ENCODE measurements around the gene FOXJ3. TPM values are rescaled to one million over a fixed set of nuclear protein-coding genes. Genes with fewer than 3 reads are reported as not detected.

Gene FOXJ3
- total and polyA plus RNA-seq, 2 donors (not counting 1 experiment from before 2014, with no cell fraction given), result 22.6 to 29.5 TPM

DNA sequence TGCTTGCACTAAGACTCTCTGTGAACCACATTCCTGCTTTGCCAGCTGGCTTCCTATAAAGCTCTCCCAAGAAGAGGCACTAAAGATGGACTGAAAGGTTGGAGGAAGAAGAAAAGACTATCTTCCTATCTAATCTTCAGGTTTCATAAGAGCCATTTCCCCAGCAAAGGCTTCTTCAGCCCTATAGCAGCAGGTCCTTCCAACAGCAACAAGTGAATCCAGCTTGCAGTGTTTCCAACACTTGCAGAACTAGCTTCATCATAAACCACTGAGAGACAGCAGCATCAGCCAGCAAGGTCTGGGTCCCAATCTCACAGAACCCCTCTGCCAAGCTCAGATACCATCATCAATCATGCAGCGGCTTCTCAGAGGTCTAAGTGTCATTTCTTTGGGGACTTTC is 28.1 kb downstream of the FOXJ3 start:
- Histone ChIP-seq H3K4me1 (ENCODE audit: control insufficient read depth, extremely low read depth, insufficient read depth, low read length) (no peaks in the 10 kb centered on the region), H2AFZ (ENCODE audit: low read length) (no peak overlapping the region), H3K4me3 (replicated peaks in 1 of 4; ENCODE audit: control extremely low read depth in 1 of 4, insufficient read depth in 1 of 4, low read depth in 3 of 4, low read length in 4 of 4) (no peak overlapping the region), H3K9me3 (ENCODE audit: control insufficient read depth, insufficient read depth, low read depth, low read length) (no peaks in the 10 kb centered on the region), H3K4me2 (ENCODE audit: extremely low read depth, insufficient read depth, low read length) (no peak overlapping the region), H3K9ac (ENCODE audit: insufficient read depth, low read length) (no peak overlapping the region), H3K27me3 (ENCODE audit: control insufficient read depth, insufficient read depth, low read length) (no peaks in the 10 kb centered on the region), H3K27ac (ENCODE audit: insufficient read depth, low read length) (no peak overlapping the region), H3K36me3 (ENCODE audit: control insufficient read depth, insufficient read depth, low read length) (no peaks in the 10 kb centered on the region), H3K79me2 (ENCODE audit: control insufficient read depth, insufficient read depth, low read length) (peaks cover 30% of the 10 kb centered on the region), H4K20me1 (ENCODE audit: control insufficient read depth, extremely low read depth, insufficient read depth, low read length) (no peaks in the 10 kb centered on the region)
- no peak for DNase-seq (ENCODE audit: low read depth in 2 of 2)
- TF ChIP-seq CTCF (conservative IDR thresholded peaks at IDR 0.05 in 1 of 2, IDR thresholded peaks at IDR 0.05 in 1 of 2; ENCODE audit: low read depth in 1 of 2, low read length in 2 of 2) (no peak), EZH2 (IDR thresholded peaks at IDR 0.05; ENCODE audit: low read length, missing control alignments) (no peak)

DNA sequence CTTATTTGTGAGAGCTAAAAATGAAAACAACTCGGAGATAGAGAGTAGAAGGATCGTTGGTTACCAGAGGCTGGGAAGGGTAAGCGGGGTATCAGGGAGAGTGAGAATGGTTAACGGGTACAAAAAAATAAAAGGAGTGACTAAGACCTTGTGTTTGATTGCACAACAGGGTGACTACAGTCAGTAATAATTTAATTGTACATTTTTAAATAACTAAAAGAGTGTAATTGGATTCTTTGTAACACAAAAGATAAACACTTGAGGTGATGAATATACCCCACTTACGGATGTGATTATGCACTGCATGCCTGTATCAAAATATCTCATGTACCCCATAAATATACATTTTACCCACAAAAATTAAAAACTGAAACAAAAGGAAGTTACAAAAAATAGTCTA is 29.4 kb downstream of the FOXJ3 start:
- no peaks in the 10 kb centered on the region for H4K20me1 ChIP-seq (ENCODE audit: control insufficient read depth, extremely low read depth, insufficient read depth, low read length)
- H2AFZ ChIP-seq (ENCODE audit: low read length), result no peak overlapping the region
- no peak overlapping the region for H3K4me3 ChIP-seq (replicated peaks in 1 of 4; ENCODE audit: control extremely low read depth in 1 of 4, insufficient read depth in 1 of 4, low read depth in 3 of 4, low read length in 4 of 4)
- TF ChIP-seq CTCF (conservative IDR thresholded peaks at IDR 0.05 in 1 of 2, IDR thresholded peaks at IDR 0.05 in 1 of 2; ENCODE audit: low read depth in 1 of 2, low read length in 2 of 2) (no peak), EZH2 (IDR thresholded peaks at IDR 0.05; ENCODE audit: low read length, missing control alignments) (no peak)
- peak; percentile 52 to 59 for DNase-seq (ENCODE audit: low read depth in 2 of 2)
- peaks cover 20% of the 10 kb centered on the region for H3K79me2 ChIP-seq (ENCODE audit: control insufficient read depth, insufficient read depth, low read length)
- no peaks in the 10 kb centered on the region for H3K27me3 ChIP-seq (ENCODE audit: control insufficient read depth, insufficient read depth, low read length)
- no peak overlapping the region for H3K9ac ChIP-seq (ENCODE audit: insufficient read depth, low read length)
- no peak overlapping the region for H3K27ac ChIP-seq (ENCODE audit: insufficient read depth, low read length)
- H3K9me3 ChIP-seq (ENCODE audit: control insufficient read depth, insufficient read depth, low read depth, low read length), result no peaks in the 10 kb centered on the region
- H3K4me1 ChIP-seq (ENCODE audit: control insufficient read depth, extremely low read depth, insufficient read depth, low read length), result no peaks in the 10 kb centered on the region
- H3K4me2 ChIP-seq (ENCODE audit: extremely low read depth, insufficient read depth, low read length), result no peak overlapping the region
- no peaks in the 10 kb centered on the region for H3K36me3 ChIP-seq (ENCODE audit: control insufficient read depth, insufficient read depth, low read length)

GRCh38 chr1:42302034-42302433 is 33.0 kb downstream of the FOXJ3 start:
- Histone ChIP-seq H3K79me2 (ENCODE audit: control insufficient read depth, insufficient read depth, low read length) (peaks cover 13% of the 10 kb centered on the region), H3K4me3 (replicated peaks in 1 of 4; ENCODE audit: control extremely low read depth in 1 of 4, insufficient read depth in 1 of 4, low read depth in 3 of 4, low read length in 4 of 4) (no peak overlapping the region), H3K27ac (ENCODE audit: insufficient read depth, low read length) (no peak overlapping the region), H4K20me1 (ENCODE audit: control insufficient read depth, extremely low read depth, insufficient read depth, low read length) (no peaks in the 10 kb centered on the region), H3K9me3 (ENCODE audit: control insufficient read depth, insufficient read depth, low read depth, low read length) (no peaks in the 10 kb centered on the region), H3K9ac (ENCODE audit: insufficient read depth, low read length) (no peak overlapping the region), H2AFZ (ENCODE audit: low read length) (no peak overlapping the region), H3K4me1 (ENCODE audit: control insufficient read depth, extremely low read depth, insufficient read depth, low read length) (no peaks in the 10 kb centered on the region), H3K27me3 (ENCODE audit: control insufficient read depth, insufficient read depth, low read length) (no peaks in the 10 kb centered on the region), H3K4me2 (ENCODE audit: extremely low read depth, insufficient read depth, low read length) (no peak overlapping the region), H3K36me3 (ENCODE audit: control insufficient read depth, insufficient read depth, low read length) (no peaks in the 10 kb centered on the region)
- TF ChIP-seq EZH2 (IDR thresholded peaks at IDR 0.05; ENCODE audit: low read length, missing control alignments) (no peak), CTCF (conservative IDR thresholded peaks at IDR 0.05 in 1 of 2, IDR thresholded peaks at IDR 0.05 in 1 of 2; ENCODE audit: low read depth in 1 of 2, low read length in 2 of 2) (no peak)
- DNase-seq (ENCODE audit: low read depth in 2 of 2), result no peak
